SK-N-SH treated with all-trans-retinoic acid at 6 μM for 48 hours (cell line): Measurements from ENCODE around the gene MMEL1.
"Not testable (repeated sequence)": the region's sequence is repeated elsewhere in the genome, so short reads cannot be mapped to it uniquely, and the experiment has no call there.

ENCODE experiments used
- ATAC-seq: fragments of 200-7000 bp; cut with Tn5 transposase; 3 replicates; pipeline ENCODE4 v1.9.1; 2020; ENCODE audit warnings: mild to moderate bottlenecking, moderate library complexity
- ARNTL ChIP-seq: fragments of 450-650 bp; formaldehyde crosslinking; IDR thresholded peaks from 2 replicates; pipeline ENCODE4 v1.5.0; 2020; ENCODE audit warnings: low read depth, mild to moderate bottlenecking, moderate library complexity, borderline replicate concordance
- BACH2 ChIP-seq: fragments of 250-450 bp; sonication (Bioruptor Pico); IDR thresholded peaks from 2 replicates; pipeline ENCODE4 v1.9.0; 2021; ENCODE audit warnings: mild to moderate bottlenecking, borderline replicate concordance
- CSDC2 ChIP-seq: fragments of 250-450 bp; sonication (Bioruptor Pico); IDR thresholded peaks from 2 replicates; pipeline ENCODE4 v1.5.0; 2020; ENCODE audit warnings: mild to moderate bottlenecking, moderate library complexity
- ESRRG ChIP-seq: fragments of 250-450 bp; sonication (Bioruptor Pico); IDR thresholded peaks from 2 replicates; pipeline ENCODE4 v1.6.1; 2021; ENCODE audit warnings: mild to moderate bottlenecking
- GLIS3 ChIP-seq: fragments of 250-450 bp; sonication (Bioruptor Pico); IDR thresholded peaks from 2 replicates; pipeline ENCODE4 v1.5.0; 2020; ENCODE audit warnings: mild to moderate bottlenecking, moderate library complexity
- ISL1 ChIP-seq: fragments of 250-450 bp; sonication (Bioruptor Pico); IDR thresholded peaks from 2 replicates; pipeline ENCODE4 v2.1.2; 2022; ENCODE audit warnings: mild to moderate bottlenecking, moderate library complexity
- OSR1 ChIP-seq: fragments of 250-450 bp; sonication (Bioruptor Pico); IDR thresholded peaks from 2 replicates; pipeline ENCODE4 v1.8.0; 2022; ENCODE audit warnings: moderate library complexity, mild to moderate bottlenecking, inconsistent platforms
- PPARA ChIP-seq: fragments of 250-450 bp; sonication (Bioruptor Pico); IDR thresholded peaks from 2 replicates; pipeline ENCODE4 v1.5.0; 2020; ENCODE audit warnings: mild to moderate bottlenecking, borderline replicate concordance
- RARB ChIP-seq: fragments of 250-450 bp; sonication (Bioruptor Pico); IDR thresholded peaks from 2 replicates; pipeline ENCODE4 v1.8.0; 2021; ENCODE audit warnings: mild to moderate bottlenecking, moderate library complexity
- SNAI2 ChIP-seq: fragments of 250-450 bp; sonication (Bioruptor Pico); IDR thresholded peaks from 2 replicates; pipeline ENCODE4 v1.5.0; 2020; ENCODE audit warnings: mild to moderate bottlenecking, moderate library complexity
- ZFP30 ChIP-seq: fragments of 450-650 bp; formaldehyde crosslinking; IDR thresholded peaks from 2 replicates; pipeline ENCODE4 v1.5.0; 2022; ENCODE audit warnings: mild to moderate bottlenecking, moderate library complexity
- ZNF565 ChIP-seq: fragments of 450-650 bp; formaldehyde crosslinking; conservative IDR thresholded peaks from 2 replicates; pipeline ENCODE4 v1.5.0; 2020; ENCODE audit warnings: low read depth, mild to moderate bottlenecking, moderate library complexity
- ZNF8 ChIP-seq: fragments of 450-650 bp; formaldehyde crosslinking; IDR thresholded peaks from 2 replicates; pipeline ENCODE4 v1.5.0; 2020; ENCODE audit warnings: mild to moderate bottlenecking, moderate library complexity
- TF ChIP-seq, protein P1 (sequence below): fragments of 250-450 bp; sonication (Bioruptor Pico); IDR thresholded peaks from 2 replicates; pipeline ENCODE4 v1.8.0; 2020; ENCODE audit warnings: mild to moderate bottlenecking, moderate library complexity, borderline replicate concordance
- TF ChIP-seq, protein P2 (sequence below): fragments of 250-450 bp; sonication (Bioruptor Pico); IDR thresholded peaks from 2 replicates; pipeline ENCODE4 v1.5.0; 2020; ENCODE audit warnings: mild to moderate bottlenecking, moderate library complexity
- TF ChIP-seq, protein P3 (sequence below): fragments of 250-450 bp; sonication (Bioruptor Pico); IDR thresholded peaks from 2 replicates; pipeline ENCODE4 v1.8.0; 2021; ENCODE audit warnings: low read depth, mild to moderate bottlenecking, moderate library complexity, borderline replicate concordance

Gene MMEL1

DNA sequence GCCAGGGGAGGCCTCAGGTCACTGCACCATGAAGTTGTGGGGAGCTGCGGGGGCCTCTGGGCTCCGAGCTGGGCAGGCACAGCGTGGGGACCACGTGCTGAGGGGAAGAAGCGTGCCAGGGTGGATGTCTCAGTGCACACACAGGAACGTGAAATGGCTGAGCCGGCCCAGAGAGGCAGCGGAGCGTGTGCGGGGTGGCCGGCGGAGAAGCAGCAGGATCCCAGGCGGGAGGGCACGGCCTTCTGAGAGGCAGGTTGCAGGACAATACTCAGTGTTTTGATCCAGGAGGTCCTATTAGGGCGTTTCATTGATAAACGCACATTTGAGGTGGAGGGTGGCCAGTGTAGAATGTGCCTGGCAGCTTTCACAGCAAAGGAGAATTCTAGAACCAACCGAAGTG, 63.8 kb downstream of the MMEL1 start:
- ATAC-seq: no peak
- no peak for TF ChIP-seq GLIS3 (CRISPR knock-in tag)
- TF ChIP-seq, protein P1, sequence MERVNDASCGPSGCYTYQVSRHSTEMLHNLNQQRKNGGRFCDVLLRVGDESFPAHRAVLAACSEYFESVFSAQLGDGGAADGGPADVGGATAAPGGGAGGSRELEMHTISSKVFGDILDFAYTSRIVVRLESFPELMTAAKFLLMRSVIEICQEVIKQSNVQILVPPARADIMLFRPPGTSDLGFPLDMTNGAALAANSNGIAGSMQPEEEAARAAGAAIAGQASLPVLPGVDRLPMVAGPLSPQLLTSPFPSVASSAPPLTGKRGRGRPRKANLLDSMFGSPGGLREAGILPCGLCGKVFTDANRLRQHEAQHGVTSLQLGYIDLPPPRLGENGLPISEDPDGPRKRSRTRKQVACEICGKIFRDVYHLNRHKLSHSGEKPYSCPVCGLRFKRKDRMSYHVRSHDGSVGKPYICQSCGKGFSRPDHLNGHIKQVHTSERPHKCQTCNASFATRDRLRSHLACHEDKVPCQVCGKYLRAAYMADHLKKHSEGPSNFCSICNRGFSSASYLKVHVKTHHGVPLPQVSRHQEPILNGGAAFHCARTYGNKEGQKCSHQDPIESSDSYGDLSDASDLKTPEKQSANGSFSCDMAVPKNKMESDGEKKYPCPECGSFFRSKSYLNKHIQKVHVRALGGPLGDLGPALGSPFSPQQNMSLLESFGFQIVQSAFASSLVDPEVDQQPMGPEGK: no peak
- TF ChIP-seq ISL1 (CRISPR knock-in tag): no peak

DNA sequence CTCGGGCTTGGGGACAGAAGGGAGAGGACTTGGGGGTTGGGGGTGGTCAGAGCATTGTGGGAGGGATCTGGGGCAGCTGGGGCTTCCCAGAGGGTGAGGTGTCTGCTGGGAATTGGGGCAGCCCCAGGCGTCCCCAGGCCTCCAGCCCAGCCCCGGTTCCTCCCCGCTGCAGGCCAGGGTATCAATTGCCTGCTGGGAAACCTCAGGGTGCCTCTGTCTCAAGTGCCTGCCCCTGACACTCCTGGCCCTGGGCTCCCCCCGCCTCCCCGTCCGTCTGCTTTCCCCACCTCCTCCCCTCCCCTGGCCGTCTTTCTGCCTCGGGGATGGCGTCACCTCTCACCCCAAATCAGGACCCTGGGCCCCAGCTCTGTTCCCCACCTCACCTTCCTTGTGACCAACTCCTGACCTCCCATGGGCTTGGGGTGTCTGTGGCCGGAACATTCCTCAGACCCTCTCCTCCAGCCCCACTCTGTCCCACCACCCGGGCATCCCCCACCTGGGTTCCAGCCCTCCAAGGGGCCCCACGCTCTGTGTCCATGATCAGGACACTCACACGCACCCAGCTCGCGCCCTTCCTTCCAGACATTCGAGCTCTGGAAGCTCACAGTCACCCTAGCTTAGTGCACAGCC, 64.5 kb downstream of the MMEL1 start:
- ATAC-seq: not testable (repeated sequence)

DNA sequence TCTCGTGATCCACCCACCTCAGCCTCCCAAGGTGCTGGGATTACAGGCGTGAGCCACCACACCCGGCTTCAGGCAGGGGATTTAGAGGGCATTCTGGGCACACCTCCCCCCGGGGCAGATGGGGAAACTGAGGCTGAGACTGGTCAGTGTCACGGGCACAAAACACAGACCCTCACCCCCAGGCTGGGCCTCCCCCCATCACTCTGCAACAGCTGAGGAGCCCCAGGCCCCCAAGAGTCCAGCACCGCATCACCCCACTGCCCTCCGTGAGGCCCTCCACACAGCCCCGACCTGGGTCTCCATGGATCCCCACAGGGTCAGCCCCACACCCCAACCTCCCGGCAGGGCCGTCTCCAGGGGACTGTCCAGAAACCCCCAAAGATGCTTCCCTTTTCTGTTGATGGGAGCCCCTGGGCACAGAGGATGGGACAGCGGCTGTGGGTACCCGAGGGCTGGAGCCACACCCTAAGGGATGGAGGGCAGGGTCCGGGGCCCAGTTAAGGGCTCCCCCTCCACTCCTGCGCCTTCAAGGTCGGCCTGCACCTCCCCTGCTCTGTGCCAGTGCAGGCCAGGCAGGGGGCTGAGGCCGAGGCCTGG, 65.6 kb downstream of the MMEL1 start:
- TF ChIP-seq ESRRG (CRISPR knock-in tag) (no peak), RARB (CRISPR knock-in tag) (no peak), ZFP30 (CRISPR knock-in tag) (no peak), GLIS3 (CRISPR knock-in tag) (no peak), ZNF565 (CRISPR knock-in tag) (no peak), ARNTL (CRISPR knock-in tag) (no peak), SNAI2 (CRISPR knock-in tag) (no peak)
- TF ChIP-seq, protein P1: no peak
- TF ChIP-seq, protein P2, sequence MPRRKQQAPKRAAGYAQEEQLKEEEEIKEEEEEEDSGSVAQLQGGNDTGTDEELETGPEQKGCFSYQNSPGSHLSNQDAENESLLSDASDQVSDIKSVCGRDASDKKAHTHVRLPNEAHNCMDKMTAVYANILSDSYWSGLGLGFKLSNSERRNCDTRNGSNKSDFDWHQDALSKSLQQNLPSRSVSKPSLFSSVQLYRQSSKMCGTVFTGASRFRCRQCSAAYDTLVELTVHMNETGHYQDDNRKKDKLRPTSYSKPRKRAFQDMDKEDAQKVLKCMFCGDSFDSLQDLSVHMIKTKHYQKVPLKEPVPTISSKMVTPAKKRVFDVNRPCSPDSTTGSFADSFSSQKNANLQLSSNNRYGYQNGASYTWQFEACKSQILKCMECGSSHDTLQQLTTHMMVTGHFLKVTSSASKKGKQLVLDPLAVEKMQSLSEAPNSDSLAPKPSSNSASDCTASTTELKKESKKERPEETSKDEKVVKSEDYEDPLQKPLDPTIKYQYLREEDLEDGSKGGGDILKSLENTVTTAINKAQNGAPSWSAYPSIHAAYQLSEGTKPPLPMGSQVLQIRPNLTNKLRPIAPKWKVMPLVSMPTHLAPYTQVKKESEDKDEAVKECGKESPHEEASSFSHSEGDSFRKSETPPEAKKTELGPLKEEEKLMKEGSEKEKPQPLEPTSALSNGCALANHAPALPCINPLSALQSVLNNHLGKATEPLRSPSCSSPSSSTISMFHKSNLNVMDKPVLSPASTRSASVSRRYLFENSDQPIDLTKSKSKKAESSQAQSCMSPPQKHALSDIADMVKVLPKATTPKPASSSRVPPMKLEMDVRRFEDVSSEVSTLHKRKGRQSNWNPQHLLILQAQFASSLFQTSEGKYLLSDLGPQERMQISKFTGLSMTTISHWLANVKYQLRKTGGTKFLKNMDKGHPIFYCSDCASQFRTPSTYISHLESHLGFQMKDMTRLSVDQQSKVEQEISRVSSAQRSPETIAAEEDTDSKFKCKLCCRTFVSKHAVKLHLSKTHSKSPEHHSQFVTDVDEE: no peak
- TF ChIP-seq, all 23 proteins: peak for 0
- no peak for ATAC-seq

DNA sequence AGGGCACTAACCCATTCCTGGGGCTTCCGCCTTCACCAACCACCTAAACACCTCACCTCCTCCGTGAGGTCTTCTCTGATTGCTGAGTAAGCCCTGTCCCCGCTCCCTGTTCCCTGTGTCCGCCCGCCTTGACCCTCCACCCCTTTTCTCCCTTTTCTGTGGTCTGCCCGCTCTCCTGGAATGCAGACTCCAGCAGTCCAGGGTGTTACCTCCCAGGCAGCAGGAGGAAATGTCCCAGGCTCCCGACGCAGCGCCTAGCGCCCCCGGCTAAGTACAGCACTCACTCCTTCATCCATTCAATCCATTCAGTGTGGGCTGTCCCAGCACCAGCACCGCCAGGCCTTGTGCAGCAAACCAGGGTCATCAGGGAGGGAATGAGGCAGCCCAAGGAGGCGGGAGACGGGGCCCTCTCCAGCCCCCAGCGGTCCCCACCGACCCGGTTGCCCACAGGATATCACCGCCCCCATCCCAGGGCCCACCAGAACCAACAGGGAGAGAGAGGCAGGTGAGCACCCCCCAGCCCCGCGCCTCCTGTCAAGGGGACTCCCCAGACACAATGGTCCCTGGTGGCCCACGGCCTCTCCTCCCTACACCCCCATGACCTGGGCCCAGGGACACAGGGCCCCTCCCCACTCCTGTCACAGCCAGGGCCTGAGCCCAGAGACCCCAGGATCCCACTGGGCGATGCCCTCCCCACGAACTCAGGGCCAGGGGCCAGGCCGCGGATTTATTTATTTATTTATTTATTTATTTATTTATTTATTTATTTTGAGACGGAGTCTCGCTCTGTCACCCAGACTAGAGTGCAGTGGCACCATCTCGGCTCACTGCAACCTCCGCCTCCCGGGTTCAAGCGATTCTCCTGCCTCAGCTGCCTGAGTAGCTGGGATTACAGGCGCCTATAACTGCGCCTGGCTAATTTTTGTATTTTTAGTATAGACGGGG, 66.4 kb downstream of the MMEL1 start:
- no peak for ATAC-seq

More for the DNA sequence above, 66.4 kb downstream of the MMEL1 start:
- TF ChIP-seq BACH2 (no peak), PPARA (CRISPR knock-in tag) (no peak), SNAI2 (CRISPR knock-in tag) (no peak), ZNF8 (CRISPR knock-in tag) (no peak), ARNTL (CRISPR knock-in tag) (no peak), OSR1 (CRISPR knock-in tag) (no peak), CSDC2 (no peak)
- TF ChIP-seq, protein P1: no peak
- TF ChIP-seq, protein P2: no peak
- TF ChIP-seq, protein P3, sequence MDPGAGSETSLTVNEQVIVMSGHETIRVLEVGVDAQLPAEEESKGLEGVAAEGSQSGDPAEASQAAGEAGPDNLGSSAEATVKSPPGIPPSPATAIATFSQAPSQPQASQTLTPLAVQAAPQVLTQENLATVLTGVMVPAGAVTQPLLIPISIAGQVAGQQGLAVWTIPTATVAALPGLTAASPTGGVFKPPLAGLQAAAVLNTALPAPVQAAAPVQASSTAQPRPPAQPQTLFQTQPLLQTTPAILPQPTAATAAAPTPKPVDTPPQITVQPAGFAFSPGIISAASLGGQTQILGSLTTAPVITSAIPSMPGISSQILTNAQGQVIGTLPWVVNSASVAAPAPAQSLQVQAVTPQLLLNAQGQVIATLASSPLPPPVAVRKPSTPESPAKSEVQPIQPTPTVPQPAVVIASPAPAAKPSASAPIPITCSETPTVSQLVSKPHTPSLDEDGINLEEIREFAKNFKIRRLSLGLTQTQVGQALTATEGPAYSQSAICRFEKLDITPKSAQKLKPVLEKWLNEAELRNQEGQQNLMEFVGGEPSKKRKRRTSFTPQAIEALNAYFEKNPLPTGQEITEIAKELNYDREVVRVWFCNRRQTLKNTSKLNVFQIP (CRISPR knock-in tag): no peak
